A549 (cell line): Measurements from ENCODE around the gene PHTF1. TPM values are rescaled to one million over a fixed set of nuclear protein-coding genes. Genes with fewer than 3 reads are reported as not detected.

Source experiments
- ATAC-seq, 2 experiments: fragments of 200-7000 bp in 1 of 2; fragments of >200 bp in 1 of 2; cut with Nextera tagmentation in 1 of 2; cut with Tn5 transposase in 1 of 2; 3 replicates each; pipeline versions ENCODE4 v1.8.0 to v1.9.1; 2018 to 2020; ENCODE audit warnings: mild to moderate bottlenecking in 1 of 2, moderate library complexity in 1 of 2
- CTCF ChIA-PET: fragments of 300-600 bp; sonication (Branson Sonifier 250); formaldehyde crosslinking; extraction: SDS; loops from one replicate; lab custom pipeline; 2021; ENCODE audit warnings: antibody characterized with exemption, inconsistent platforms; lab: Yijun Ruan, JAX
- POLR2A ChIA-PET: fragments of 350-600 bp; formaldehyde crosslinking; extraction: SDS; loops from one replicate; lab custom pipeline; 2021; ENCODE audit warnings: antibody characterized with exemption, inconsistent platforms; lab: Yijun Ruan, JAX
- DNase-seq, 2 experiments: peaks; one replicate each; pipeline versions ENCODE4 v3.0.0 to v3.0.0-alpha.2; 2011 to 2016; ENCODE audit warnings: low read depth in 1 of 2, low spot score in 1 of 2
- FAIRE-seq: peaks from 2 replicates; lab custom pipeline; 2011; peaks lifted over from hg19 to GRCh38; lab: Jason Lieb, UNC
- H3K27ac ChIP-seq, 2 experiments: fragments of >200 bp; sonication (Bioruptor Twin); formaldehyde crosslinking; 3 replicates each; pipeline ENCODE4 v1.5.1; 2016 to 2017
- H3K4me1 ChIP-seq: fragments of >200 bp; sonication (Bioruptor Twin); formaldehyde crosslinking; 3 replicates; pipeline ENCODE4 v1.6.1; 2016
- H3K4me2 ChIP-seq: fragments of >200 bp; sonication (Bioruptor Twin); formaldehyde crosslinking; 3 replicates; pipeline ENCODE4 v1.6.1; 2016
- H3K4me3 ChIP-seq: fragments of >200 bp; sonication (Bioruptor Twin); formaldehyde crosslinking; 3 replicates; pipeline ENCODE4 v1.5.1; 2016
- H3K9me3 ChIP-seq: fragments of >200 bp; sonication (Bioruptor Twin); formaldehyde crosslinking; 3 replicates; pipeline ENCODE4 v1.6.1; 2016
- BCL3 ChIP-seq: fragments of >200 bp; sonication (Bioruptor Twin); formaldehyde crosslinking; IDR thresholded peaks from 3 replicates; pipeline ENCODE4 v1.6.1; 2016
- BHLHE40 ChIP-seq: IDR thresholded peaks from 2 replicates; pipeline ENCODE4 v1.6.1; 2012; ENCODE audit warnings: low read depth, low read length, inconsistent platforms
- CEBPB ChIP-seq, 2 experiments: fragments of >200 bp in 1 of 2; sonication (Bioruptor Twin) in 1 of 2; formaldehyde crosslinking in 1 of 2; IDR thresholded peaks; 2 replicates each; pipeline ENCODE4 v1.6.1; 2012 to 2016
- CHD4 ChIP-seq: fragments of 200-600 bp; sonication (generic); IDR thresholded peaks from 2 replicates; pipeline ENCODE4 v1.6.1; 2016; ENCODE audit warnings: antibody characterized with exemption, mild to moderate bottlenecking, borderline replicate concordance
- EHF ChIP-seq: fragments of 250-450 bp; sonication (Bioruptor Pico); IDR thresholded peaks from 2 replicates; pipeline ENCODE4 v1.5.0; 2020; ENCODE audit warnings: mild to moderate bottlenecking
- FOSB ChIP-seq: fragments of 250-450 bp; sonication (Bioruptor Pico); IDR thresholded peaks from 2 replicates; pipeline ENCODE4 v1.5.0; 2020; ENCODE audit warnings: mild to moderate bottlenecking, moderate library complexity
- GATA3 ChIP-seq: IDR thresholded peaks from 2 replicates; pipeline ENCODE4 v1.6.1; 2012; ENCODE audit warnings: borderline replicate concordance
- HMGXB4 ChIP-seq: fragments of 250-450 bp; sonication (Bioruptor Pico); IDR thresholded peaks from 2 replicates; pipeline ENCODE4 v1.5.0; 2021; ENCODE audit warnings: mild to moderate bottlenecking, moderate library complexity, borderline replicate concordance
- HOXB5 ChIP-seq: fragments of 250-450 bp; sonication (Bioruptor Pico); IDR thresholded peaks from 2 replicates; pipeline ENCODE4 v1.5.0; 2020; ENCODE audit warnings: mild to moderate bottlenecking, moderate library complexity
- JUNB ChIP-seq: fragments of >200 bp; sonication (Bioruptor Twin); formaldehyde crosslinking; IDR thresholded peaks from 2 replicates; pipeline ENCODE4 v1.6.1; 2016
- KDM5A ChIP-seq: fragments of 200-600 bp; sonication (generic); IDR thresholded peaks from 2 replicates; pipeline ENCODE4 v1.6.1; 2016; ENCODE audit warnings: antibody characterized with exemption, mild to moderate bottlenecking
- MAFK ChIP-seq: fragments of 450-650 bp; IDR thresholded peaks from 2 replicates; pipeline ENCODE4 v1.6.1; 2014; ENCODE audit not compliant: partially characterized antibody
- MAZ ChIP-seq: fragments of 150-350 bp; IDR thresholded peaks from 2 replicates; pipeline ENCODE4 v1.6.1; 2014; ENCODE audit warnings: antibody characterized with exemption, low read depth, low read length, borderline replicate concordance
- NR3C1 ChIP-seq: fragments of >200 bp; sonication (Bioruptor Twin); formaldehyde crosslinking; IDR thresholded peaks from 3 replicates; pipeline ENCODE4 v1.6.1; 2017
- PHF8 ChIP-seq: fragments of 200-600 bp; sonication (generic); IDR thresholded peaks from 2 replicates; pipeline ENCODE4 v1.6.1; 2016; ENCODE audit warnings: low read depth, mild to moderate bottlenecking, antibody characterized with exemption, moderate library complexity, borderline replicate concordance
- RARB ChIP-seq: fragments of 250-450 bp; sonication (Bioruptor Pico); IDR thresholded peaks from 2 replicates; pipeline ENCODE4 v1.8.0; 2021; ENCODE audit warnings: mild to moderate bottlenecking, moderate library complexity
- RCOR1 ChIP-seq: fragments of 150-350 bp; IDR thresholded peaks from 2 replicates; pipeline ENCODE4 v1.6.1; 2014; ENCODE audit warnings: antibody characterized with exemption, low read length, low read depth
- REST ChIP-seq: fragments of 200-600 bp; sonication (generic); IDR thresholded peaks from 2 replicates; pipeline ENCODE4 v1.6.1; 2016; ENCODE audit warnings: antibody characterized with exemption, mild to moderate bottlenecking, moderate library complexity
- RNF2 ChIP-seq: fragments of 200-600 bp; sonication (generic); IDR thresholded peaks from 2 replicates; pipeline ENCODE4 v1.6.1; 2016; ENCODE audit warnings: low read depth, mild to moderate bottlenecking, antibody characterized with exemption, moderate library complexity, borderline replicate concordance
- SMC3 ChIP-seq: fragments of >200 bp; sonication (Bioruptor Twin); formaldehyde crosslinking; IDR thresholded peaks from 3 replicates; pipeline ENCODE4 v1.6.1; 2018; ENCODE audit warnings: inconsistent platforms
- SREBF2 ChIP-seq: fragments of 450-650 bp; IDR thresholded peaks from 2 replicates; pipeline ENCODE4 v1.6.1; 2014; ENCODE audit warnings: mild to moderate bottlenecking, moderate library complexity
- USF2 ChIP-seq: fragments of 450-650 bp; IDR thresholded peaks from 2 replicates; pipeline ENCODE4 v1.6.1; 2014; ENCODE audit warnings: antibody characterized with exemption
- ZSCAN20 ChIP-seq: fragments of 250-450 bp; sonication (Bioruptor Pico); IDR thresholded peaks from 2 replicates; pipeline ENCODE4 v1.8.0; 2022; ENCODE audit warnings: mild to moderate bottlenecking, moderate library complexity
- WGBS: methylation state at CpG from one replicate; pipeline ENCODE4 v1.1.6; 2017; ENCODE audit errors: missing lambda C conversion rate; 5-methylcytosine and 5-hydroxymethylcytosine counted together
- polyA plus RNA-seq, 4 experiments: library from polyadenylated mRNA; depleted of rRNA in 3 of 4; stranded (reverse); fragments of >200 nt; fragmentation: RNase III in 1 of 4; extraction: RNeasy Plus Mini Kit Qiagen cat#74134 plus additional on column Dnase treatment in 1 of 4; gene quantifications; 2 replicates in 3 of 4; 3 replicates in 1 of 4; pipeline ENCODE4 v1.2.3, GENCODE V29; 2011 to 2017

Gene PHTF1
- polyA plus RNA-seq, 2 of the 4 experiments (the other 2 are of a cell fraction) = 17.0 to 17.1 TPM

GRCh38 chr1:113669988-113670387 lies 89.3 kb downstream of the PHTF1 start:
- DNase-seq (no peak), ATAC-seq (no peak), FAIRE-seq (no peak)
- H3K27ac ChIP-seq = no peak overlapping the region
- TF ChIP-seq SREBF2 (no peak), FOSB (CRISPR knock-in tag) (no peak), CHD4 (no peak), EHF (CRISPR knock-in tag) (no peak), RARB (CRISPR knock-in tag) (no peak), GATA3 (no peak)
- ChIA-PET CTCF (interaction anchor here (0.7 to 1.4 kb wide), 2 partner anchors 10 to 451 kb away, joined by 4 read pairs; no protein-coding TSS in a partner anchor), POLR2A (no interaction called here)
- no peaks in the 10 kb centered on the region for H3K9me3 ChIP-seq
- no peak overlapping the region for H3K4me3 ChIP-seq
- peaks cover 20% of the 10 kb centered on the region for H3K4me1 ChIP-seq
- no peak overlapping the region for H3K4me2 ChIP-seq
- WGBS = 100% methylated on average over 1 of the region's 1 CpG

GRCh38 chr1:113666126-113666525 lies 93.2 kb downstream of the PHTF1 start:
- no peak overlapping the region for H3K4me3 ChIP-seq
- no peak for ATAC-seq
- no peaks in the 10 kb centered on the region for H3K9me3 ChIP-seq
- no peak overlapping the region for H3K4me2 ChIP-seq
- 85% methylated on average over 2 of the region's 2 CpGs for WGBS
- FAIRE-seq = no peak
- CTCF ChIA-PET = no interaction called here
- DNase-seq = no peak
- POLR2A ChIA-PET = no interaction called here
- H3K4me1 ChIP-seq = peaks cover 12% of the 10 kb centered on the region; the same call in 1 of the 3 replicates
- TF ChIP-seq RNF2 (no peak), MAFK (no peak), SMC3 (no peak), RCOR1 (no peak), USF2 (no peak), ZSCAN20 (CRISPR knock-in tag) (no peak), BCL3 (no peak), BHLHE40 (no peak), JUNB (no peak), KDM5A (no peak), CHD4 (no peak), PHF8 (no peak), NR3C1 (no peak), MAZ (no peak), HOXB5 (CRISPR knock-in tag) (no peak), HMGXB4 (CRISPR knock-in tag) (no peak), CEBPB (IDR thresholded peaks at IDR 0.05) (no peak), REST (no peak)
- H3K27ac ChIP-seq = no peak overlapping the region
